ENCODE measurements around the gene TMEM132D.

DNA sequence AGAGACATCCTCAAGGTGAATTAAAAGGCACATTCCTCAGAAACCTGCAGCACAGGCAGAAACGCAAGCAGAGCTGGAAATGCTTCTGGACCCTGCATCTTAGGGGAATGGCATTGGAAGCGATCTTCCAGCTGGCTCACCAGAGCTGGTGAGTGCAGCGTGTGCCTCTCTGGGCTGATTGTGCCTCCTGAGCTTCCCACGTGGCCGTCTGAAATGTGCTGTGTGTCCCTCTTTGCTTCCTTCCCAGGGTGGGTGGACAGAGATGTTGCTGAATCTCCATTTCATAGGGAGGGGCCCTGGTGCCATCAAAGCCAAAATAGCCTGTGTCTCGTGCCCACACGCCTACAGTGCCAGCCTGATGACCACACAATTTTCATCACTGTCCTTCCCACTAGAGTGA, 34.3 kb upstream of the TMEM132D start:
- TF ChIP-seq, protein P1, sequence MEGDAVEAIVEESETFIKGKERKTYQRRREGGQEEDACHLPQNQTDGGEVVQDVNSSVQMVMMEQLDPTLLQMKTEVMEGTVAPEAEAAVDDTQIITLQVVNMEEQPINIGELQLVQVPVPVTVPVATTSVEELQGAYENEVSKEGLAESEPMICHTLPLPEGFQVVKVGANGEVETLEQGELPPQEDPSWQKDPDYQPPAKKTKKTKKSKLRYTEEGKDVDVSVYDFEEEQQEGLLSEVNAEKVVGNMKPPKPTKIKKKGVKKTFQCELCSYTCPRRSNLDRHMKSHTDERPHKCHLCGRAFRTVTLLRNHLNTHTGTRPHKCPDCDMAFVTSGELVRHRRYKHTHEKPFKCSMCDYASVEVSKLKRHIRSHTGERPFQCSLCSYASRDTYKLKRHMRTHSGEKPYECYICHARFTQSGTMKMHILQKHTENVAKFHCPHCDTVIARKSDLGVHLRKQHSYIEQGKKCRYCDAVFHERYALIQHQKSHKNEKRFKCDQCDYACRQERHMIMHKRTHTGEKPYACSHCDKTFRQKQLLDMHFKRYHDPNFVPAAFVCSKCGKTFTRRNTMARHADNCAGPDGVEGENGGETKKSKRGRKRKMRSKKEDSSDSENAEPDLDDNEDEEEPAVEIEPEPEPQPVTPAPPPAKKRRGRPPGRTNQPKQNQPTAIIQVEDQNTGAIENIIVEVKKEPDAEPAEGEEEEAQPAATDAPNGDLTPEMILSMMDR (IDR thresholded peaks at IDR 0.05; ENCODE audit: insufficient read depth, low read depth, low read length), result no peak
- no peak for TF ChIP-seq EZH2 (IDR thresholded peaks at IDR 0.05; ENCODE audit: insufficient read depth, low read length)

Measured in astrocyte (in vitro differentiated cells and primary cell).